Naive thymus-derived CD8-positive, alpha-beta T cell (primary cell): ENCODE data around the gene SCAI. TPM values are rescaled to one million over a fixed set of nuclear protein-coding genes. Genes with fewer than 3 reads are reported as not detected.
"Not testable (repeated sequence)": the region's sequence is repeated elsewhere in the genome, so short reads cannot be mapped to it uniquely, and the experiment has no call there.

ENCODE experiments used
- ATAC-seq, 2 donors: fragments of 150-1000 bp; cut with Tn5 transposase in 1 of 2; sonication (Bioruptor Pico), chemical (Tn5 transposase) in 1 of 2; 1 replicate in 1 of 2; 2 replicates in 1 of 2; pipeline ENCODE4 v1.10.0; 2021; ENCODE audit warnings: mild to moderate bottlenecking in 2 of 2, moderate library complexity in 2 of 2
- POLR2A ChIA-PET: fragments of 350-600 bp; sonication (Branson Sonifier 250); formaldehyde crosslinking; loops from one replicate; lab custom pipeline; 2021; ENCODE audit warnings: antibody characterized with exemption; lab: Charles Lee
- DNase-seq, 10 donors: peaks; one replicate each; pipeline versions ENCODE4 v3.0.0 to v3.0.0-alpha.2; 2020 to 2022
- H3K27ac Mint-ChIP-seq, 10 donors: one replicate each; pipeline ENCODE4 v1.8.0; 2020 to 2022; ENCODE audit warnings: mild to moderate bottlenecking in 10 of 10, mixed read lengths in 10 of 10, moderate library complexity in 4 of 10, inconsistent platforms in 1 of 10
- H3K27me3 Mint-ChIP-seq, 5 donors: one replicate each; pipeline ENCODE4 v1.8.0; 2021 to 2022; ENCODE audit warnings: mixed read lengths in 5 of 5
- H3K36me3 Mint-ChIP-seq, 3 donors: one replicate each; pipeline ENCODE4 v1.8.0; 2020 to 2022; ENCODE audit warnings: mixed read lengths in 3 of 3, mild to moderate bottlenecking in 2 of 3, inconsistent platforms in 1 of 3
- H3K4me1 Mint-ChIP-seq, 4 donors: one replicate each; pipeline ENCODE4 v1.8.0; 2021 to 2022; ENCODE audit warnings: mixed read lengths in 4 of 4
- H3K4me3 Mint-ChIP-seq, 10 donors: one replicate each; pipeline ENCODE4 v1.8.0; 2020 to 2022; ENCODE audit warnings: mild to moderate bottlenecking in 10 of 10, mixed read lengths in 10 of 10, moderate library complexity in 6 of 10, inconsistent platforms in 1 of 10
- H3K9me3 Mint-ChIP-seq, 9 donors: one replicate each; pipeline ENCODE4 v1.8.0; 2020 to 2022; ENCODE audit warnings: mixed read lengths in 9 of 9, mild to moderate bottlenecking in 3 of 9, inconsistent platforms in 1 of 9, moderate library complexity in 1 of 9
- polyA plus RNA-seq, 3 donors: library from polyadenylated mRNA; unstranded; fragments of 300-500 nt; fragmentation: Illumina TruSeq; gene quantifications; one replicate each; pipeline ENCODE4 v1.2.3, GENCODE V29; 2021
- total RNA-seq, 8 experiments: library from RNA in 2 of 8; stranded (reverse) in 2 of 8; gene quantifications; one replicate each; pipeline ENCODE4 v1.2.3 and lab custom pipeline; 2021 to 2026

The SCAI gene
- total and polyA plus RNA-seq, 5 experiments from 2014 or later: 1.1 to 15.7 (median 3.9) TPM

- peaks cover 0 to 6% (median 3%) of the 10 kb centered on the region in 3 donors for H3K36me3 Mint-ChIP-seq
- POLR2A ChIA-PET: interaction anchor here (0.6 to 2.4 kb wide), 11 partner anchors 13 to 711 kb away, joined by 3 to 14 read pairs (median 3); partner anchors contain the start of genes HSPA5 and SCAI
- ATAC-seq (peak in 1 of 2 donors; percentile 1), DNase-seq (no peak)
- no peaks in the 10 kb centered on the region for H3K9me3 Mint-ChIP-seq
- peaks cover 14 to 48% (median 37%) of the 10 kb centered on the region in 4 donors for H3K4me1 Mint-ChIP-seq
- peak overlapping the region; percentile 77 to 98 (median 84) for H3K27ac Mint-ChIP-seq
- peak overlapping the region in 9 of 10 donors; percentile 50 to 88 (median 75) for H3K4me3 Mint-ChIP-seq
- H3K27me3 Mint-ChIP-seq: peaks cover 0 to 2% (median 0%) of the 10 kb centered on the region in 5 donors
Observed at GRCh38 chr9:125125523-125125922, 17.8 kb downstream of the SCAI start.

GRCh38 chr9:125121146-125121545 lies 22.2 kb downstream of the SCAI start:
- POLR2A ChIA-PET: interaction anchor here (0.9 kb wide), 1 partner anchor 10 kb away, joined by 3 read pairs; no protein-coding TSS in a partner anchor
- Mint-ChIP-seq H3K4me3 (peak overlapping the region in 1 of 10 donors; percentile 15), H3K27ac (peak overlapping the region in 5 of 10 donors; percentile 2 to 63 (median 43)), H3K9me3 (no peaks in the 10 kb centered on the region), H3K36me3 (peaks cover 0 to 6% (median 0%) of the 10 kb centered on the region in 3 donors), H3K4me1 (peaks cover 16 to 52% (median 39%) of the 10 kb centered on the region in 4 donors), H3K27me3 (peaks cover 0 to under 1% (median 0%) of the 10 kb centered on the region in 5 donors)
- ATAC-seq (no peak), DNase-seq (no peak)

GRCh38 chr9:125119643-125120286 lies 23.6 kb downstream of the SCAI start:
- POLR2A ChIA-PET: no interaction called here

GRCh38 chr9:125118696-125119095 lies 24.6 kb downstream of the SCAI start:
- peaks cover 9 to 31% (median 25%) of the 10 kb centered on the region in 4 donors for H3K4me1 Mint-ChIP-seq
- ATAC-seq, H3K36me3 Mint-ChIP-seq, H3K9me3 Mint-ChIP-seq, H3K4me3 Mint-ChIP-seq, DNase-seq, H3K27me3 Mint-ChIP-seq: not testable (repeated sequence)
- POLR2A ChIA-PET: interaction anchor here (0.6 kb wide), 1 partner anchor 256 kb away, joined by 10 read pairs; no protein-coding TSS in a partner anchor
- peak overlapping the region in 2 of 10 donors; percentile 13 to 21 for H3K27ac Mint-ChIP-seq

More at GRCh38 chr9:125119643-125120286, 23.6 kb downstream of the SCAI start:
- Mint-ChIP-seq H3K4me1 (peaks cover 9 to 40% (median 30%) of the 10 kb centered on the region in 4 donors), H3K27ac (peak overlapping the region in 7 of 10 donors; percentile 5 to 75 (median 43)), H3K27me3 (no peaks in the 10 kb centered on the region), H3K4me3 (peak overlapping the region in 4 of 10 donors; percentile 2 to 18 (median 10)), H3K36me3 (peaks cover 0 to 6% (median 0%) of the 10 kb centered on the region in 3 donors), H3K9me3 (no peaks in the 10 kb centered on the region)
- DNase-seq (peak in 5 of 10 donors; percentile 7 to 49 (median 32)), ATAC-seq (peak; percentile 81 to 93)

- H3K27ac Mint-ChIP-seq, ATAC-seq, H3K27me3 Mint-ChIP-seq, H3K4me3 Mint-ChIP-seq, POLR2A ChIA-PET, DNase-seq: not testable (repeated sequence)
- peaks cover 0 to 13% (median 10%) of the 10 kb centered on the region in 9 donors for H3K9me3 Mint-ChIP-seq
- H3K36me3 Mint-ChIP-seq: peaks cover 16 to 26% (median 17%) of the 10 kb centered on the region in 3 donors
- peaks cover 6 to 18% (median 8%) of the 10 kb centered on the region in 4 donors for H3K4me1 Mint-ChIP-seq
Observed at GRCh38 chr9:125114503-125114902, 28.8 kb downstream of the SCAI start.

GRCh38 chr9:125110464-125110863 lies 32.9 kb downstream of the SCAI start:
- ATAC-seq: no peak
- H3K4me1 Mint-ChIP-seq: peaks cover 2 to 12% (median 3%) of the 10 kb centered on the region in 4 donors
- no peak overlapping the region for H3K27ac Mint-ChIP-seq
- no peak for DNase-seq
- H3K27me3 Mint-ChIP-seq: no peaks in the 10 kb centered on the region
- no peak overlapping the region for H3K4me3 Mint-ChIP-seq
- peaks cover 0 to 13% (median 10%) of the 10 kb centered on the region in 9 donors for H3K9me3 Mint-ChIP-seq
- POLR2A ChIA-PET: no interaction called here
- H3K36me3 Mint-ChIP-seq: peaks cover 16 to 26% (median 17%) of the 10 kb centered on the region in 3 donors

GRCh38 chr9:125108541-125108940 lies 34.8 kb downstream of the SCAI start:
- Mint-ChIP-seq H3K4me1 (peaks cover 2 to 14% (median 5%) of the 10 kb centered on the region in 4 donors), H3K36me3 (peaks cover 16 to 22% (median 17%) of the 10 kb centered on the region in 3 donors), H3K9me3 (peaks cover 0 to 13% (median 10%) of the 10 kb centered on the region in 9 donors)
- DNase-seq, H3K4me3 Mint-ChIP-seq, H3K27ac Mint-ChIP-seq, H3K27me3 Mint-ChIP-seq, ATAC-seq, POLR2A ChIA-PET: not testable (repeated sequence)

- Mint-ChIP-seq H3K27me3 (no peaks in the 10 kb centered on the region), H3K4me1 (peaks cover 6 to 16% (median 11%) of the 10 kb centered on the region in 4 donors), H3K27ac (no peak overlapping the region), H3K4me3 (no peak overlapping the region), H3K36me3 (peaks cover under 1 to 3% (median 2%) of the 10 kb centered on the region in 3 donors), H3K9me3 (peaks cover 0 to 2% (median 0%) of the 10 kb centered on the region in 9 donors)
- no peak for DNase-seq
- POLR2A ChIA-PET: no interaction called here
- no peak for ATAC-seq
Observed at GRCh38 chr9:125106285-125106893, 36.9 kb downstream of the SCAI start.

- Mint-ChIP-seq H3K36me3 (peaks cover 0 to 7% (median 0%) of the 10 kb centered on the region in 3 donors), H3K4me1 (peaks cover 3 to 16% (median 9%) of the 10 kb centered on the region in 4 donors), H3K9me3 (no peaks in the 10 kb centered on the region), H3K27me3 (no peaks in the 10 kb centered on the region), H3K27ac (peak overlapping the region in 1 of 10 donors; percentile 6), H3K4me3 (no peak overlapping the region)
- ATAC-seq (no peak), DNase-seq (no peak)
- POLR2A ChIA-PET: no interaction called here
Observed at GRCh38 chr9:125103770-125104460, 39.4 kb downstream of the SCAI start.

- POLR2A ChIA-PET: no interaction called here
- ATAC-seq: no peak
Observed at GRCh38 chr9:125103021-125103420, 40.3 kb downstream of the SCAI start.

GRCh38 chr9:125100822-125101221 lies 42.5 kb downstream of the SCAI start:
- no peak overlapping the region for H3K4me3 Mint-ChIP-seq
- peaks cover 3 to 18% (median 11%) of the 10 kb centered on the region in 4 donors for H3K4me1 Mint-ChIP-seq
- no peaks in the 10 kb centered on the region for H3K27me3 Mint-ChIP-seq
- DNase-seq (no peak), ATAC-seq (no peak)
- H3K9me3 Mint-ChIP-seq: peaks cover 0 to 10% (median 4%) of the 10 kb centered on the region in 9 donors
- H3K27ac Mint-ChIP-seq: peak overlapping the region in 2 of 10 donors; percentile 26 to 31
- POLR2A ChIA-PET: interaction anchor here (0.5 kb wide), 1 partner anchor 235 kb away, joined by 4 read pairs; no protein-coding TSS in a partner anchor
- peaks cover 7 to 10% (median 8%) of the 10 kb centered on the region in 3 donors for H3K36me3 Mint-ChIP-seq

More at GRCh38 chr9:125103021-125103420, 40.3 kb downstream of the SCAI start:
- Mint-ChIP-seq H3K27me3 (no peaks in the 10 kb centered on the region), H3K4me3 (no peak overlapping the region), H3K9me3 (no peaks in the 10 kb centered on the region), H3K27ac (peak overlapping the region in 2 of 10 donors; percentile 2 to 81), H3K4me1 (peaks cover 3 to 16% (median 9%) of the 10 kb centered on the region in 4 donors), H3K36me3 (peaks cover 0 to 7% (median 0%) of the 10 kb centered on the region in 3 donors)
- no peak for DNase-seq

GRCh38 chr9:125099816-125100215 lies 43.5 kb downstream of the SCAI start:
- no peak overlapping the region for H3K4me3 Mint-ChIP-seq
- no peak overlapping the region for H3K27ac Mint-ChIP-seq
- ATAC-seq (no peak), DNase-seq (no peak)
- POLR2A ChIA-PET: no interaction called here
- H3K4me1 Mint-ChIP-seq: peaks cover 3 to 24% (median 12%) of the 10 kb centered on the region in 4 donors
- peaks cover 0 to 10% (median 5%) of the 10 kb centered on the region in 9 donors for H3K9me3 Mint-ChIP-seq
- no peaks in the 10 kb centered on the region for H3K27me3 Mint-ChIP-seq
- H3K36me3 Mint-ChIP-seq: peaks cover 12 to 19% (median 17%) of the 10 kb centered on the region in 3 donors
